Activated T-cell treated with anti-CD3 and anti-CD28 coated beads for 48 hours (primary cell): ENCODE data around the gene SP8.
"Not testable (repeated sequence)": the region's sequence is repeated elsewhere in the genome, so short reads cannot be mapped to it uniquely, and the experiment has no call there.

Experiments used
- DNase-seq: peaks from one replicate; pipeline ENCODE4 v3.0.0-alpha.2; 2020; ENCODE audit warnings: low read depth

Gene SP8

DNA sequence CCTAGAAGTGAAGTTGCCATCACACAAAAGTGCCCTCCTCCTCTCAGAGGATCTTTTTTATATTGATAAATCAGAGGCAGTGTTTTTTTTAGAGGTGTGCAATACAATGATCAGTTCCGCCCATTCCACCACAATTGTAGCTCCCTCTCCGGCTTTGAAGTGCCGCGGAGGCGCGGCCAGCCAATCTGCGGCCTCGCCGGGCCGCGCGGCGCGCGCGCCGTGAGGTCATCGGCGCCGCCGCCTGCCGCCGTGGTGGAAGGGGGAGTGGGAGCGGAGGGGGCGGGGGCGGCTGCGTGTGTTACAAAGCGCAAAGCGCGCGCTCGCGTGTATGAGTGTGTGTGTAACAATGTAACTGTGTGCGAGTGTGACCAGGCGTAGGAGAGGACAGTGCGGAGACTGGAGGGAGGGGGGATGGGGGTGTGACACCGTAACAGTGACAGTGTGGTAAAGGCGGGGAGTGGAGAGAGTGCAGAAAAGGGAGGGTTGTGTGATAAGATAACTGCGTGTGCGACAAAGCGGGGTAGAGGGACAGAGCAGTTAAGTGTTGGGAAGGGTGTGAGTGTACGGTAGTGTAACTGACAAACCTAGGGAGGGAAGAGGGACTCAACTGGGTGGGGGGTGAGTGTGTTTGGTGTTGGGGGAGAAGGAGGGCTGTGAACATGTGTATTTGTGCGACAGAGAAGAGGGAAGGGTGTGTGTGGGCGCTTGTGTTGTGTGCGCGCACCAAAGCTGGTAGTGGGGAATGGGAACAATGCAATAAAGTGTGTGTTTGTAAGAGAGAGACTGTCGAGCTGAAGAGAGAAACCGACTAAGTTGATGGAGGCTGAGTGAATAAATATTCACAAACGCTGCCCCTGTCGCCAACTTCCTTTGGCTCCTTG lies at the start of gene SP8:
SP8 (minus strand) TSS at position 108 of the 881 bp plus-strand sequence; CDS start at position 20, 88 bp downstream.
- DNase-seq, result peak; percentile 40

DNA sequence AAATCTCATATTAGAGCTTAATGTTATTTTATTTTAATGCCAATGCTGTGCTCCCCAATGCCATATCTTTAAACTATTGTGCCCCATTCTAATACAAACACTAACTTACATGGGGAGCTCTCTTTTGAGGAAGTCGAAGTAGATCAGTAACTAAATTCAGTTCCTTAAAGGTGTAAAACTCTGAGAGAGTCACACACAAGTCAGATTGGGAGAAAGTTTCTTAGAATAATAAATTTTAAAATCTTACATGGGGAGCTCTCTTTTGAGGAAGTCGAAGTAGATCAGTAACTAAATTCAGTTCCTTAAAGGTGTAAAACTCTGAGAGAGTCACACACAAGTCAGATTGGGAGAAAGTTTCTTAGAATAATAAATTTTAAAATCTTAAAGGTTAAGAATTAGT lies 49.7 kb upstream of the SP8 start:
- DNase-seq, result not testable (repeated sequence)

DNA sequence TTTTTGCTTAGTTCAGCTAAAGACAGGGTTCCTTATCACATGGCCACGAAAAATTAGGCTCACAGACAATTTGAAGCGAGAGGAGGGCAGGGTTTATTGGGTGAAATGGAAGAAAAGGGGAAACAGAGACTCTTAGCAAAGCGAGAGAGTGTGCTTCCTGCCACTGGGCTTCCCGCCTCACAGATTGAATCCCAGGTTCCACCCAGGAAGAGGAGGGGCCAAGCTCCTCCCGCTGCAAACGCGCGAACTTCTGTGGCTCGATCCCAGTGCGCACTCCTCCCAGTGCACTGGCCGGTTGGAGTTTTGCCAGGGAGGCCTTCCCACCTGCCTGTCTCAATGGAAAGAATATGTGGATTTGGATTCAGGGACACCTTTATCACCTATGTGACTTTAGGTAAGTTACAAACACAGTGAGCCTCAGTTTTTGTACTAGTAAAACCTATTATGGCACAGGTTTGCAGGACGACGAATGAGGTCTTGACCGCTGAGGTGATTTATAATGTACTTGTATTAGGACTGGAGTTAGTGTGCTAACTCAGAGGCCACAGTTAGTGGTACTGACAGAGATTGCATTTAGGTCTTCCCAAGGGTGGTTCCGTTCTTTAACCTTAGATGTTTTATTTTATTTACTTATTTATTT lies 48.5 kb upstream of the SP8 start:
- DNase-seq, result no peak

DNA sequence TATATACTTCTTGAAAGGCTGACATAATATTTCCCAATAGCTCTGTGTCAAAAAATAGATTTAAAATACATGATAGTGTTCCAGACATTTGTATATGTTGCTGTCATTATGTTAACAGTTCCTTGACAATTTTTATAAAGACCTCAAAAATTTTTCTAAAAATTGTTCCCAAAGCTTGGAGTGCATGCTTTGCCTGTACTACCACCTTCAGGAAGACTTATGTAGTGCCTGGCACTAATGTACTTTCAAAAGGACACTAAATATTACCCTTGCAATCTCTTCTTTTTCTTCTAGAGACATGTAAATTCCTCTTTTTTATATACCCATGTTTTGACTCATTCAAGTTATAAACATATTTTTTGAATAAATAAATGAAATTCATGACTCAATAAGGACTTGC lies 48.0 kb upstream of the SP8 start:
- DNase-seq, result no peak

DNA sequence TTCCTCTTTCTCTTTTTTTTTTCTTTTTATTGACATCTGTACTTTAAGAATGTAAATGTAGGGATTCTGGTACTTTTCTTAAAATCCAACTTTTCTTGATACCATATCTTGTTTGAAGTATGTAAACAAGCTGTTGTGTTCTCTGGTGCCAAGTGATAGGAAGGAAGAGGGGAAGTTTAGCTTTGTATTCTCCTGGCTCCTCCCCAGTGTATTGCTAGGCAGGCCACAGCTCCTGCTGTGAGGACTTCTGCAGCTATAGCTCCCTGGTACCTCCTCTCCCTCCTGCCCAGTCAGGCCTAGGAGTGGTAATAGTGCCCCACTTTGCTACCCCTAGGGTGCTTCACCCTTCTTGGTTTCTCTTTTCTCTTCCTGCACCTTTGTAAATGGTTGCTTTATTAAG lies 45.3 kb upstream of the SP8 start:
- no peak for DNase-seq

DNA sequence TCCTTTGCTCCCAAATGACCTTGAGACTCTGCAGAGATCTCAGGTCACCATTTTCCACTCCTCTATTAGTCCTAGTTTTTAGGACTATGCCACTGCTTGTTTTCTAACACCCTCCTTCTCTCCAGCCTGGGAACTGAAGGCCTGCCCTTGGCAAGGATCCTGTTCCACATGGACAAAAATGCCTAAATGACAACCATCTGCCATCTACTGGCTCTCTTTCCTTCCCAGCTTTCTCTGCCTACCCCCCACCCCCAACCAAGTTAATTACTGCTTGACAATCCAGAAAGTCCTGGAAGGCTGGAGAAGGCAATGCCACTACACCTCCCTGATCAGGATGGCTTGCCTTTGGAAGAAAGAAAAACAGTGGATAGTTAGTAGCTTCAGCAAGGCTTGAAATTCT lies 44.8 kb upstream of the SP8 start:
- no peak for DNase-seq

DNA sequence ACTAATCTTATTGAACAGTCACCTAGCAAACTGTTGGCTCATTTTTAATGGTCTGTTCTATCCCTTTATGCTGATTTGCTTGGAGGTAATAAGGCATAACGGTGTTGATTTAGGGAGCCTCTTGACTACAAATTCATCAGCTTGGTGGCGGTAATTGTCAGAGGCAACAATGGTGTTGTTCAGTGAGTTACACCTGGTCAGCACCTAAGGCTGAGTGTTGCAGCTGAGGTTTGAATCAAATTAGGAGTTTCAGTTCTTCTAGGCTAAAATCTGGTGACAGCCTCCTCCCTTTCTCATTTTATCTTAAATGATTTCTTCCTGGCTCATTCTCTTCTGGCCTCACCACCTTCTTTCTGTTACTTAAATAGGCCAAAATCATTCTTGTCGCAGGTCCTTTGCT lies 42.3 kb upstream of the SP8 start:
- DNase-seq, result no peak

DNA sequence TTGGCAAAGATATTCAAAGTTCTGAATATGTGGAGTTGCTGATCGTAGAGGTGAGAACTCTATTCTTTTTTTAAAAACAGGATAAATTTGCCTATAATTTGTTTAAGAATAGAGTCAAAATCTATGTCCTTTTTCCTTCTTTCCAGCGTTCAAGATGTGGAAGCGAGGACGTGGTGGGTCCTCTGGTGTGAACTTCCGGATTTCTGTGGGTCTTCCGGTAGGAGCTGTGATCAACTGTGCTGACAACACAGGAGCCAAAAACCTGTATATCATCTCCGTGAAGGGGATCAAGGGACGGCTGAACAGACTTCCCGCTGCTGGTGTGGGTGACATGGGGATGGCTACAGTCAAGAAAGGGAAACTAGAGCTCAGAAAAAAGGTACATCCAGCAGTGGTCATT lies 40.5 kb upstream of the SP8 start:
- no peak for DNase-seq

DNA sequence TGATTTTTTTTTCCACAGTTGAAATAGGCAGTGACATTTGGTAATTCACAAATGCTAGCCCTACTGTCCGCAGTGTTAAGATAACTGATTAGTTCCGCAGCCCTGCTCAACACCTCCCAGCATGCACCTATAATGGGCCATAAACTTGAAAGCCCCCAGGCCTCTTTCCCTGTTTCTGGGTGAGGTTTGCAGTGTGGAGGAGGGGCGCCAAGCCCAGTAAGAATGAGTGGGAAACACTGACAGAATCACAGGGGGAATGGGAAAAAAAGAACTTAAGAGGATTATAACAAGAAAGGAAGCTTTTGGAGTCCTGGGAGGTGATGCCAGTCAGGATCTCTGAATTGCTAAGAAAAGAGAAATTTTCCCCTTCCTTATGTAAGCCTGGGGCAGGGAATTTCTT lies 39.6 kb upstream of the SP8 start:
- no peak for DNase-seq

DNA sequence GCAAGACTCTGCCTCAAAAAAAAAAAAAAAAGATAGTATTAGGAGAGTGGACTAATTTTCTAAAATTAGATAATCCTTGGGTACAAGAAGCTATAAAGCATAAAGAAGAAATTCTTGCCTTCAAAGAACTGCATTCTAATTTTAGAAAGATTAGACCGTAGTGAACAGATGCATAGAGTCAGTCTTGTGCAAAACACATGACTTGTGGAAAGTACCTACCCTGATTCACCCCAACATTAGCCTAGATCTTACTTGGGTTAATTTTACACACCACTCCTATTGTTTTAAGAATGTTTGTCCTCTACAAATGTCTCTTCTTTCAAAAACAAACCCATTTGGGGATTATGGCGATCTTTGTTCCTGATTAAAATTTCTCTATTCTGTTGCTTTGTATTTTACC lies 38.9 kb upstream of the SP8 start:
- DNase-seq, result no peak

DNA sequence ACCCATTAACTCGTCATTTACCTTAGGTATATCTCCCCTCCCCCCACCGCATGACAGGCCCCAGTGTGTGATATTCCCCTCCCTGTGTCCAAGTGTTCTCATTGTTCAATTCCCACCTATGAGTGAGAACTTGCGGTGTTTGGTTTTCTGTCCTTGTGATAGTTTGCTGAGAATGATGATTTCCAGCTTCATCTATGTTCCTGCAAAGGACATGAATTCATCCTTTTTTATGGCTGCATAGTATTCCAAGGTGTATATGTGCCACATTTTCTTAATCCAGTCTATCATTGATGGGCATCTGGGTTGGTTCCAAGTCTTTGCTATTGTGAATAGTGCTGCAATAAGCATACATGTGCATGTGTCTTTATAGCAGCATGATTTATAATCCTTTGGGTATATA lies 34.7 kb upstream of the SP8 start:
- DNase-seq, result not testable (repeated sequence)

DNA sequence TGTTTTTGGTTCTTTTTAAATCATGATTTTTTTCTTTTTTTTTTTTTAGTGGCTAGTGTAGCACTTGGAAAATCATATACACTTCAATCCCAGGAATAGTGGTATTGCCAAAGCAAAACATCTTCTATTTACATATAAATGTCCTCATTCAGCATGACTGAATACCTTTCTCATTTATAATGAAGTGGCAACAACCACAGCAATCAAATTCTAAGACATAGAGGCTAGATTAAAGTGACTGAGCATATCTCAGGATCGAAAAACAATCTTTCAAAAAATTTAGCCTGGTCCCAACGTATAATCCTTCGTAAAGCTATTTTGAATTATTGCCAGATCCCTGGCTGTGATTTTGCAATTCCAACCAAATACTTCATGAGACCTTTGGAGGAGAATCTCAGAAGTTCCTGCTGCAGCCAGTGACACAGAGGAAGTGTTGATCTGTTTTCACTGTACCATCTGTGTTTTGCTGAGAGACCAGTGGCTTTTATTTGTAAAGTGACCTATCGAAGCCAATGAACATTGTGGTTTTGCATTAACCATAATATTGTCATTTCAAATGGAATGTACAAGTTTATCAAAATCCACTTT lies 29.8 kb upstream of the SP8 start:
- DNase-seq, result no peak

DNA sequence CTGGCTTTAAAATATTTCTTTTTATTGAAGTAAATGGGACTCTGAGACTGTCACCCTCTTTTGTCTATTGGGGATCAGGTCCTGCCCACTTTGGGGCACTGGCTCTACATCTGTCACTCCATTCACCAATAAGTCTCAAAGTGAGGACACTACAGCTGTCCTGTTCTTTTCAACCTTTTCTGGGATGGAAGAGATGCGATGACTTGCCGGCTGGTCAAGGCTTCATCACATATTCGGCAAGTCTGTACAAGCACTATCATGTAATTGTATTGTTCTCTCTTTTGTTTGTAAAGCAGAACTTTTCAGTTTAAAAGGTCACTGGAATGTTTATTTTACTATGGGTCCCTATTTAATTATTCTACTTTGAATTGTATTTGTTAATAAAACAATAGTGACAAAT lies 17.7 kb upstream of the SP8 start:
- no peak for DNase-seq

DNA sequence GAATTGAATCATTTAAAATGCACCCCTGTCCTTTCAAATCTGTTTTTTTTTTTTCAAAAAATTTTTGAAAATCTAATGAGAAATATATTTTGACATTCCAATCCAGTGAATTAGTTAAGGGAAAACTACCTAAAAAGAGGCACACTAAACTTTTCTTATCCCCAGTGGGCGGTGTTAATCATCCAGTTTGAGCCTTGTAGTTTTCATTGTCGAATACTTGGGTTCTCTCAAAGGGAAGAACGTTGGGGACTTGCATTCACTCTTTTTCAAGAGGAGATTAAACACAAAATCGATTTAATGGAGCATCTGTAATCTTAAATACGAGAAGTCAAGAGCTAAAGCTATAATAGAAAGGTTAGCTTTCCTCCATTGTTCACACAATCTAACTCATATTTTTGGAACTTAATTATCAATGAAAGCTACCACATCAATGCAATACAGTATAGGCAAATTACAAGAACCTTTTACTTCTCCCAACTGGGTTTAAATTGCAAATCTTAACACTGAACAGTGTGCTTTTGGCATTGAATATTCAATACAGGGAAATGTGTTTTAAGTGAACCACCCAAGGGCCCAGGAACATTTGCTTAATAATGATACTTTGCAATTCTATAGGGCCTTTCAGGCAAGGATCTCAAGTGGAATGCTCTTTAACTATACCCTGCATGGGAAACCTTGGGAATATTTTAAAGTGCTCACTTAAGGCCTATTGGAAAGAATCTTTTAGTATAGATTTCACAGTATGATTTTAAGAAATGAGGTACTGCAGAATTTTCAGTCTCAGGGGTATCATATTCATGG lies 13.1 kb upstream of the SP8 start:
- DNase-seq, result no peak

DNA sequence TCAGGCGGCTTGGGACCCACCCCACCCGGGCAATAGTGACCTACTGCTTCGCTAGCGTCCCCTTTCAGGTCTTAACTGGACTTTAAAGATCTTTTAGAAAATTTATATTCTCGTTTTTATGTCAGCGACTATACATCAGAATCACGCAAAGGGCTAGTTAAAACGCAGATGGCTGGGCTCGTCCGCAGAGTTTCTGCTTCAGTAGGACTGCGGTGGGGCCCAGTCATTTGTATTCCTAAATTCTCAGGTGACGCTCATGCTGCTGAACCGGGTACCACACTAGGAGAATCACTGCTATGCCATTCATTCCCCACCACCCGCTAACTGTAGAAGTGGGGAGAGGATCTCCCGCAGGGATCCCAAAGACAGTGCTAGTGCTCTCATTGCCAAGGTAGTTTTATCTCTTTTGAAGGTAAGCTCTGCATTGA lies 12.0 kb upstream of the SP8 start:
- DNase-seq, result no peak

DNA sequence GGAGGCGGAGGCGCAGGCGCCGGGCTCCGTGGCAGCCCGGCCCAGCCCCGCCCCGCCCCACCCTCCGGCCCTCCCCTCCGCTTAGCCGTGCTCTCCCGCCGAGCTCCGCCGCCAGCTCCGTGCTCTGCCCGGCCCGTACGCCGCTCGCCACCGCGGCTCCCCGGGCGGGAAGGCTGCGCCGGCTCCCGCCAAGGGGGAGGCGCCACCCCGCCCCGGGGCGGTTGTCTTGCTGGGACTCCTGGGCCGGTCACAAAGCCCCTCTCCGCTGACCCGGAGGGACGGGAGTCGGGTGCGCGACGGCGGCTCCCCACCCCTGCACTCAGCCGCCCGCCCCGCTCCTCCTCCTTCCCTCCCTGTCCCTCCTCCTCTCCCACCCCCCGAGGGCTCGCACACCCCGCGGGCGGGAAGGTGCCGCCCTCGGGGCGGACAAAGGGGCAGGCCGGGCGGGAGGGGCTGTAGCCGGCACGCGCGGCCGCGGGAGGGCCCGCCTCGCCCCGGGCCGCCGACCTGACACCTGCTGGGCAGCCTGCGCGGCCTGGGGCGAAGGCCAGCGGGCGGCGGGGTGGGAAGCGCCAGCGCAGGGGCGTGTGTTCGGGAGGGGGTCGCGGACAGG lies 11.5 kb upstream of the SP8 start:
- DNase-seq, result no peak

DNA sequence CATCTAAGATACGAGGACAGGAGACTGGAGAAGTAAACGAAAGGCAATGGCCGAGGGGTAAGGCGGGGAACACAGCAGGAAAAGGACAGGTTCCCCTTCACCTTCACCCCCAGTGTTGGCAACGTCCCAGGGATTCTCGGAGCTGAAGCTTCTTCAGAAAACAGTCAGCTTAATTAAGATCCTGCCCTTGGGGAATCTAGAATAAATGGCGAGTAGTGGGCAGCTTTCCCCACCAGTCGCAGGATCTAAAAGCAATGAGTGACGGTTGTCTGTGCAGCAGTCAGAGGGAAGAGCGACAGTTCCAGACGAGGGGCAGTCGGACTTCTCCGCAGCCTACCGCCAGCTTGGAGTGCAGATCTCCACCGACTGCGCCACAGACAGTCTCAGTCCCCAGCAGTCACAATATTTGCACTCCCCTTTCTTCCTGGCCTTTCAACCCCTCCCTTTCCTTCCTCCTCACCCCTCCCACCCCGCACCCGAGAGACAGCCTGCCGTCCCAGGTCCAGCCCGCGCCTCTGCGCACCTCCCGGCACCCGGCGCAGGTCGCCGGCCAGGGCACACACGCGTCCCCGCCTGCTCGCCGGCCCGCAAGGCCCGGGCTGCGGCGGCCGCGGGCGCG lies 10.9 kb upstream of the SP8 start:
- DNase-seq, result no peak

DNA sequence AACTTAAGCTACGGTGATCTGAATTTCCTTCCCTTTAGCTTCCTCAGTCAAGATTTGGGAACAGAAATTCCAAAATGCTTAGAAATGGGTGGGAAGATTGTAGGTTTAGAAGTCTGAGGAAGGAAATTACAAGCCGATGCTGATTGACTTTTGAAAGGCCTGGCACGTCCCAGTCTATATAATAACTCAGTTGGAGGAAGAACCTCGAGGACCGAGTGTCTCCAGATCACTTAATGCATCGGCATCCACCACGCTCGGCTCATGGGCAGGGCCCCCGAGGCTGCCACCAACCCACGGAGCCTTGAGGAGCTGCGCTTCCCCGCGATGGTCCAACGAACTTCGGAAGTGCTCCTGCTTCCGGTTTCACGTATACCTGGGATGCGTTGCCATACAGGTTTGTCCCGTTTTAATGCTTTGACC lies 10.4 kb upstream of the SP8 start:
- no peak for DNase-seq

DNA sequence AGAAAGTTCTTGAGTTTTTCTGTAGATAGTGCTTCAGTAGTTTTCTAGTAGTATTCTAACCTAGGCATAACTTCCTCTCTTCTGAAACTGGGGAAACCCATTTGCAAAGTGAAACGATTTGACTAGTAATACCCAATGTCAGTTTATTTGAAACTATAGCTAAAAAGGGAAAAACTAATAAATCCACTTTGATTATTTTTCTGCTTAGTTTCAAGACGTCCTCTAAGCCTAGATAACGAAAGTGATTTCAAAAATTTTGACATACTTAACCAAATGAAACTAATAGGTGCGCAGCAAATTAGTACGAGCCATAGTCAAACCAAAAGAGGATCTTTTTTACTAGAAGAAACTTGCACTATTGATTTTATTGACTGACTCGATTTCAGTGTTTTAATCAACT lies 9.8 kb upstream of the SP8 start:
- no peak for DNase-seq

DNA sequence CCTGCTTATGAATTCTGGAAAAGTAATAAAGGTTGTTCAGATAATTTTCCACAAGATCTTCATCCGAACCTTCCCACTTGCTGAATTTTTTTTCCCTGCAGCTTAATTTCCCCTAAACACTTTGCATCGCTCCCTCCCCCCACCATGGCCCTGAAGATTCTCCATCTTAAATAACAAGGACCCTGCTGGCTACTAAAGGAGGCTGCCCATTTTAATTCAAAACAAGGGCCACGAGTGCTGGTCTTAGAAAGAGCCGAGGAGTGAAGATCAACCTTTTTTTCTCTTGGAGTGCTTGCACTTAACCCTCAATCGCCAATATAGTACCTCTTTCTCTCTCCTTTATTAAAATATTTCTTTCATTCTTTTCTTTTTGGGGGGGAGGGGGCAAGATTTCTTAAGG lies 9.2 kb upstream of the SP8 start:
- DNase-seq, result no peak

DNA sequence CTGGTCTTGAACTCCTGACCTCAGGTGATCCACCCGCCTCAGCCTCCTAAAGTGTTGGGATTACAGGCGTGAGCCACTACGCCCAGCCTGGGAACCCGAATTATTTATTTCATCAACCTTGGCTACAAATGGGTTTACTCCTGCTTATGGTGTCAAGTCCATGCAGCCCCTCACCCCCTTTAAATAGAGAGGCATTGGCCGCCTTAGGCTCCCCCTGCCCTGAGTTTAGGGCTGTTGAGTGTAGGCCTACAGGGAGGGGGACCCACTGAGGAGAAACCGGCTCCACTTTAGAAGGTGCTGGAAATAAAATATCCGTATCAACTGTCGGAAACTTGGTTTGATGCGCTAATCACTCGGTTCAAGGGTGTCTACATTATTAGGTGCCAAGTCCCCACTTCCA lies 8.7 kb upstream of the SP8 start:
- no peak for DNase-seq

DNA sequence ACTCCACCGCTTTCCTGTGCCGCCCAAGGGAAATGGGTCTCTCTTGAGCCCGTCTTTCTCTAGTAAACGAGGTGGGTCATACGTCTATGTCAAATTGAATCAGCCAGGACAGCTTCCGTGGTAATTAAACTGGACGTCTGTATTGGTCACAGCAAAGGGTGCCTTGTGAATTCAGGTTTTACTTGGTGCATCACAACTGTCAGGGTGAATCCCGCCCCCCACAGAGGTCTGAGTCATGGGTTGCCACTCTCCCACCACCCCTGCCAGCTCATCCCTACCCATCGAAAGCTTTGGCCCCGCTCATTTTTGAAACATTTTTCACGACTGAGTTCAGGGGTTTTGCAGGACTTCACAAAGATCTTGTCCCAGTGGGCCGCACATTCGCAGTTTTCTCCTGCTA lies 8.0 kb upstream of the SP8 start:
- no peak for DNase-seq
